HG03064 (cell line): ENCODE measurements around the gene STAP2.
"Not testable (repeated sequence)": the region's sequence is repeated elsewhere in the genome, so short reads cannot be mapped to it uniquely, and the experiment has no call there.

Source experiments
- ATAC-seq: cut with Tn5 transposase; IDR thresholded peaks from one replicate; pipeline ENCODE4 v1.9.1; 2021; ENCODE audit warnings: low read depth; ENCODE audit not compliant: unreplicated experiment

The STAP2 gene

GRCh38 chr19:4359627-4360000 lies 21.0 kb upstream of the STAP2 start:
- no peak for ATAC-seq

GRCh38 chr19:4358709-4359626 lies 20.3 kb upstream of the STAP2 start:
- no peak for ATAC-seq

- no peak for ATAC-seq
Measured at GRCh38 chr19:4357921-4358326, 19.3 kb upstream of the STAP2 start.

GRCh38 chr19:4357095-4357797 lies 18.6 kb upstream of the STAP2 start:
- no peak for ATAC-seq

- ATAC-seq: no peak
Measured at GRCh38 chr19:4354897-4355296, 16.3 kb upstream of the STAP2 start.

- no peak for ATAC-seq
Measured at GRCh38 chr19:4354282-4354681, 15.7 kb upstream of the STAP2 start.

GRCh38 chr19:4352701-4353121 lies 14.1 kb upstream of the STAP2 start:
- no peak for ATAC-seq

GRCh38 chr19:4350726-4351125 lies 12.1 kb upstream of the STAP2 start:
- no peak for ATAC-seq

- ATAC-seq: no peak
Measured at GRCh38 chr19:4350111-4350510, 11.5 kb upstream of the STAP2 start.

GRCh38 chr19:4349225-4349624 lies 10.6 kb upstream of the STAP2 start:
- ATAC-seq: not testable (repeated sequence)

GRCh38 chr19:4347521-4347920 lies 8.9 kb upstream of the STAP2 start:
- ATAC-seq: no peak

- ATAC-seq: no peak
Measured at GRCh38 chr19:4346020-4346383, 7.4 kb upstream of the STAP2 start.

GRCh38 chr19:4345342-4346019 lies 6.9 kb upstream of the STAP2 start:
- no peak for ATAC-seq

GRCh38 chr19:4343370-4344307 lies 5.0 kb upstream of the STAP2 start, which contains the start of gene MPND:
MPND (plus strand) TSS chr19:4343562; CDS start chr19:4343594, 32 bp downstream.
- ATAC-seq: peak; percentile 55

- ATAC-seq: peak; percentile 76
Measured at GRCh38 chr19:4342615-4343369, 4.2 kb upstream of the STAP2 start.

- ATAC-seq: no peak
Measured at GRCh38 chr19:4342314-4342614, 3.6 kb upstream of the STAP2 start.

GRCh38 chr19:4337906-4338440 lies 654 bp downstream of the STAP2 start:
- no peak for ATAC-seq

- no peak for ATAC-seq
Measured at GRCh38 chr19:4334929-4335570, 3.6 kb downstream of the STAP2 start.

- no peak for ATAC-seq
Measured at GRCh38 chr19:4329858-4330257, 8.8 kb downstream of the STAP2 start.
